Epidermal melanocyte (primary cell): ENCODE data around the gene C1QBP.
A peak's percentile ranks its signal among the peaks of the same experiment; 100 is the strongest.
"Not testable (repeated sequence)": the region's sequence is repeated elsewhere in the genome, so short reads cannot be mapped to it uniquely, and the experiment has no call there.

ENCODE experiments used
- DNase-seq: peaks from one replicate; pipeline ENCODE4 v3.0.0; 2011; ENCODE audit warnings: low spot score; ENCODE audit not compliant: insufficient read length

Gene C1QBP

DNA sequence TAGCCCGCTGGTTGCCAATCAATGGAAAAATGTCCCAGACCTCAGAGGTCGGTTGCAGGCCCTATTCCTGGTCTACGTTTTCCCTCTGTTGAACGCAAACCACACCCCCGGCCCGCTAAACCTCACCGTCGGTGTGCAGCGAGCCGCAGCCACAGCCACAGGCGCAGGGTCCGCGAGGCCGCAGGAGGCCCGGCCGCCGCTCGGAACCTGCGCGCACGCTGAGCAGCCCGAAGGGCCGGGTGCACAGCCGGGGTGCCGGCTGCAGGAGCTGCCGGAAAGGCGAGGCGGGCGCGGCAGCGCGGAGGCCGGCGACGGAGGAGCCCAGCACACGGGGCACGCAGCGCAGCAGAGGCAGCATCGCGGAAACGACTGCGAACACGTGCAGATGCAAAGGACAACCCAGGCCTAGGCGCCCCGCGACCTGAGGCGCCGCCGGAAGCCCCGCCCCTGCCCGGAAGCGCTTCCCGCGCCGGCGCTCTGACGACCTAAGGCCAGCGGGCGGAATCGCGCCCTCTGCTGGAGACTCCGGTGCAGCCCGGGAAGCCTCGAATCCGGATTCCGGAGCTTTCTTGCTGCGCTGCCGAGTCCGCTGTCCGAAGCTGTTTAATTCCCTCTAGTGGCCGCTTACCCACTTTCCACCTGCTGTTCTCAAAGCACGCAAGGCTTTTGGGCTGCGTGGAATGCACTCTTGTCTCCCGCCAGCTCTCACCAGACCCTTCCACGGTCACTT, at the start of gene C1QBP:
Gene C1QBP (minus strand): TSS at position 440 of the 730 bp plus-strand sequence. CDS start 82 bp downstream, at position 358.
- peak; percentile 89 for DNase-seq

DNA sequence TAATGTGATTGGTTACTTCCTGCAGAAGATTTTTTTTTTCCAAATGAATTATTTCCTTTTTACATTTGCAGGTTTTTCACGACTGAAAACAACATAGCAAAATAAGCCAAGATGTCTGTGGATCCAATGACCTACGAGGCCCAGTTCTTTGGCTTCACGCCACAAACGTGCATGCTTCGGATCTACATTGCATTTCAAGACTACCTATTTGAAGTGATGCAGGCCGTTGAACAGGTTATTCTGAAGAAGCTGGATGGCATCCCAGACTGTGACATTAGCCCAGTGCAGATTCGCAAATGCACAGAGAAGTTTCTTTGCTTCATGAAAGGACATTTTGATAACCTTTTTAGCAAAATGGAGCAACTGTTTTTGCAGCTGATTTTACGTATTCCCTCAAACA, 49.8 kb upstream of the C1QBP start:
- DNase-seq, result no peak

DNA sequence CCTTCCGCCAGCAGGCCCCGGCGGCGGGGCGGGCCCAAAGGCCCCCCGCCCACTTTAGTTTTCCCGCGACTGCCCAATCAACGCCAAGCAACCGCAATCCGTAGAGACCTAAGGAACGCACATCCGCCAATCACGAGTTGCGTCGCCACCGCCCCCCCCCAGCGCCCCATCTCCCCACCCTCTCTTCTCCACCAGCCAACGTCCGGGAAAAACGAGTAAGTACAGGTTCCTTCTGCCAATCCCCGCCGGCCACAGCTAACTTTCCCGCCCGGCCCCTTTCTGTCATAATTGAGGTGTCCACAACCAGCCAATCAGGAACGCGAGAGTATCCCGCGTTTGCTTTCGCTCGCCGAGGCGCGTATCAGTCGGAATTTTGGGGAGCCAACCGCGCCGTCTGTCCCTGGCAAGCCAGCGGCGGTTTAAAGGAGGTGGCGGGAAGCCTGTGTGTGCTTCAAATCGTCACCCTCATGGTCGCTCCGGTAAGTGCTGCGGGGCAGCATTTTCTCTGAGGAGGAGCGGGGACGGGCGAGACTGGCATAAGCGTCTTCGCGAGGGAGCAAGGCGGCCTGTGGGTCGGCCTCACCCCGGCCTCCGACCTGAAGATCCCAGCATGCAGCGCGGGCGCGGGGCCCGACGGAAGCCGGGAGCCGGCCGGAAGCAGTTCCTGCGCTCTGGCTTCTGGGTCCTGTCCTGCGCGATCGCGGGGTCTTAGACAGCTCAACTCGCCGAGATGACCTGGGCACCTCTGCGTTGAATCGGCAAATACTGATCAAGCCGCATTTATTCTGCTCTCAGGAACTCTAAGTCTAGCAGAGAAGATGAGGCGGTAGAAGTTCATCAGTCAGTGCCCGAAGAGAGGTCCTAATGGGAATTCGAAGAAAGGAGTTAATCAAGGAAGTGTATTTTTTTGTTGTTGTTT, 47.5 kb upstream of the C1QBP start, which contains the start of gene MIS12:
Gene MIS12 (plus strand): TSS at position 361 of the 919 bp plus-strand sequence. CDS start 2,297 bp downstream, outside the sequence.
- DNase-seq, result peak; percentile 96

GRCh38 chr17:5485270-5486205, 46.6 kb upstream of the C1QBP start, which contains the start of gene DERL2:
Gene DERL2 (minus strand): TSS chr17:5486178. CDS start chr17:5486161, 17 bp downstream.
- DNase-seq, result no peak

GRCh38 chr17:5481451-5481850, 42.5 kb upstream of the C1QBP start:
- no peak for DNase-seq

GRCh38 chr17:5480962-5481361, 42.0 kb upstream of the C1QBP start:
- DNase-seq, result no peak

- no peak for DNase-seq
Measured at GRCh38 chr17:5478992-5479391, 40.0 kb upstream of the C1QBP start.

- no peak for DNase-seq
Measured at GRCh38 chr17:5473906-5474305, 35.0 kb upstream of the C1QBP start.

DNA sequence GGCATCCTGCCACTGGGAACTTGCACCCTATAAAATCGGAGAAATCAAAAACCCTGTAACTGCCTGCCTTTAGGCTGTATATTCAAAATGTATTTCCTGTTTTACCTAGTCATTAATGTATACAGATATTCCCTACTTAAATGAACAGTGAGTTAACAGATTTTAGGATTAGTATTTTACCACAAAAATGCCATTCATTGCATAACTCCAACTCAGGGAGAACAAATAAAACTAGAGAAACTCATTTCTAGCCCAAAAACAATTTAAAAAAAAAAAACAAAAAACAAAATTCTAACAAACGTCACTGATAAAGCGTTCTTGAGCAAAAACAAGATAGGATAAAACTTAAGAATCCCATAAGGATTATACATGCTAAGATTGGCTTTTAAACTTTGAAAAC, 33.6 kb upstream of the C1QBP start:
- DNase-seq, result no peak

DNA sequence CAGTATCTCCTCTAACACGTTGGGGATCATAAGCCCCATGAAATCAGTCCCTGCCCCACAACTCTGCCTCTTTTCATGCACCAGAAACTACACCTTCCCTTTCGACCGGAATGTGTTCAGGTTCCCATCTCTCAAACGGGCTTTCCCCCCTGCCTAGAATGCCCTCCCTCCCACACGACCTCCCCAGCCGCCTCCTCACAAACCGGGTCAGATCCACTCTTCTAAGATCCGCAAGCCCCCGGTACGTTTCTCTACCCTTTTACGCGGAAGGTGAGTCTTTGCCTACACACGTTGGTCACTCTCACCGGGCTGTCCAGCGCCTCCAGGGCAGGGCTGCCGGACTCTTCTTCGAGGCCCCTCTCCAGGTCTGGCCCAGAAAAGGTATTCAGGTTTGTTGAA, 29.1 kb upstream of the C1QBP start:
- DNase-seq, result no peak

DNA sequence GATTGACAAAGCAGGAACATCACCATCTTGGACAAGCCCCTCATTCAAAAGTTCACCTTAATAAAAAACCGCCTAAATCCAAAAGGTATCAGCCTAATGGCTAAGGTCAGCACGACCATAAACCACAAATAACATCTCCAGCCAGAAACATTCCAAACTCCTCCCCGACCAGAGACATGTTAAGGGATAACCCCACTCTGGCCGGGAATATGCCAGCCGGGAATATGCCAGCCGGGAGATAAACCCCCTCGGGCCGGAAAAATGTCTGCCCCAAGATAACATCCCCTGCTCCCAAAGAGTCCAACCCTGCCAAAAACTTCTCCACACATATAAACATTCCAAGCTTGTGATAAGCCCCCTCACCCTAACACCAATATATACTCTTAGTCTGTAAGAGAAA, 28.5 kb upstream of the C1QBP start:
- DNase-seq, result no peak

- no peak for DNase-seq
Measured at GRCh38 chr17:5466295-5466694, 27.3 kb upstream of the C1QBP start.

GRCh38 chr17:5464717-5465507, 26.0 kb upstream of the C1QBP start:
- peak; percentile 59 for DNase-seq

DNA sequence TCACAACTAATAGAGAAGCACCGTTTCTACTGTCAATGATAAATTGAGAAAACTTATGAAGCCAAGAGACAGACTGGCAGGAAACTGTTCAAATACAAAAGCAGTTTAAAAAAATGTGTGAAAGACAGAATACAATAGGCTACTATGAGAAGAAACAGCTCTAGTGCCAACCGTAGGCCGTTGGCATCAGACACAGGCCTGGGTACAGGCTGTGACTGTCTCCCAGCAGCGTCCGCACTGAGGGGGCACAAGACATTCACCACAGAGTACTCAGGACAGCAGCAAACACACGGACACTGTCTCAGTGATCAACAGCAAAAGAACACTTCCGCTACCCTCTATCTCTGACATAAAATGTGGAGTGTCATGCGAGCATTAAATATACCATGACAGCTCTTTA, 7.8 kb upstream of the C1QBP start:
- DNase-seq, result no peak

DNA sequence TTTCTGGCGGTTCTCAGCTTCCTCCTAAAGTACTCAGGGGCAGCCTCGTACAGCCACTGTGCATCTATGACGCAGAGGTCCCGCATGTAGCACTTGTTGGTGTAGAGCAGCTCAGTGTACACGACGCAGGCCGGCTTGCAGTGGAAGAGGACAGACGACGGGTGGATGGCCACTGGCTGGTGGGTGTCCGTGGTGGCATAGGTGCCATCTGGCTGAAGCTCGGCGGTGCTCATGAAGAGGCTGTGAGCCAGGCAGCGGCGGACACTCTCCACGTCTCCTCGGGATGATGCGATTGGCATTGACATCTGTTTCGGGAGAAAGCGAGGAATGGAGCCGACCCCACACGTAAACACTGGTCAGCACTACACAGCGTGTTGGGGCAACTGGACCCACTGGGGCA, 5.3 kb upstream of the C1QBP start:
- DNase-seq, result no peak

DNA sequence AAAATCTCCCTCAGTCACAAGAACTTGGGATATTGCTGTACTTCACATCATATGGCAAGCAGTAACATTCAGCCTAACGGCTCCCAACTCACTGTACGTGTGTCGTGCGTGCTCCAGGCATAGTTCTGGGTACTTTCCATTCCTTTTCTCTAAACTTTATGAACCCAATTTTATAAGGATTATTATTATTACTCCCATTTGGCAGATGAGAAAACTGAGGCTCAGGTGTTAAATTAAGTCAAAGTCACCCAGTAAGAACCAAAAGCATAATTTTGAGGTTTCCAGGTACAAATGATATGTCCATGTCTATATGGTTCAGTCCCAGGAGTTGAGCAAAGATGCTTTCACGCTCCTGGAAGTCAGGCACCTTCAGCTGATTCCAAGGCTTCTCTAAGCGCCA, 4.8 kb upstream of the C1QBP start:
- DNase-seq, result no peak

GRCh38 chr17:5439446-5439764, 450 bp upstream of the C1QBP start:
- no peak for DNase-seq

GRCh38 chr17:5437721-5438317, 1.1 kb downstream of the C1QBP start:
- DNase-seq, result no peak

GRCh38 chr17:5435781-5436315, 3.1 kb downstream of the C1QBP start:
- DNase-seq, result not testable (repeated sequence)

DNA sequence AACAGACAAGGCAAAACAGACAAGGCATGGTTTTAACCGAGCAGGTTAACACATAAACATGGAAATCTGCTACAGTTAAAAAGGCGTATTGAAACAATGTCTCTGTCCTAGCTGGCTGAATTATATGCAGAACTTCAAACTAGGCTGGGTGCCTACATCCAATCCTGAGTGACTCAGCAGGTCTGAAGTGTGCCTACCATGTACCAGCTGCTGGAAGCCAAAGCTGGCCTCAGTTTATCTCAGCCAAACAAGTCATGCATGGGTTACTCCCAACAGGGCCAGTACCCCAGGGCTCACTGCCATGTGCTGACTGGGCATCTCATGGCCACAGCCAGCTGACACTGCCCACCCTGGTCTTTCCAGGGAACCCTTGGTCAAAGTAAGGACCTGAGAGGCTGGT, 4.0 kb downstream of the C1QBP start:
- DNase-seq, result no peak
